GM19239 (cell line): ENCODE results near the gene CALCOCO1.
"Not testable (repeated sequence)": the region's sequence is repeated elsewhere in the genome, so short reads cannot be mapped to it uniquely, and the experiment has no call there.

Experiments
- DNase-seq: peaks from one replicate; pipeline ENCODE4 v3.0.0; 2011; ENCODE audit warnings: low spot score; ENCODE audit not compliant: insufficient read length
- FAIRE-seq: peaks from 2 replicates; lab custom pipeline; 2011; peaks lifted over from hg19 to GRCh38; lab: Jason Lieb, UNC

The CALCOCO1 gene

DNA sequence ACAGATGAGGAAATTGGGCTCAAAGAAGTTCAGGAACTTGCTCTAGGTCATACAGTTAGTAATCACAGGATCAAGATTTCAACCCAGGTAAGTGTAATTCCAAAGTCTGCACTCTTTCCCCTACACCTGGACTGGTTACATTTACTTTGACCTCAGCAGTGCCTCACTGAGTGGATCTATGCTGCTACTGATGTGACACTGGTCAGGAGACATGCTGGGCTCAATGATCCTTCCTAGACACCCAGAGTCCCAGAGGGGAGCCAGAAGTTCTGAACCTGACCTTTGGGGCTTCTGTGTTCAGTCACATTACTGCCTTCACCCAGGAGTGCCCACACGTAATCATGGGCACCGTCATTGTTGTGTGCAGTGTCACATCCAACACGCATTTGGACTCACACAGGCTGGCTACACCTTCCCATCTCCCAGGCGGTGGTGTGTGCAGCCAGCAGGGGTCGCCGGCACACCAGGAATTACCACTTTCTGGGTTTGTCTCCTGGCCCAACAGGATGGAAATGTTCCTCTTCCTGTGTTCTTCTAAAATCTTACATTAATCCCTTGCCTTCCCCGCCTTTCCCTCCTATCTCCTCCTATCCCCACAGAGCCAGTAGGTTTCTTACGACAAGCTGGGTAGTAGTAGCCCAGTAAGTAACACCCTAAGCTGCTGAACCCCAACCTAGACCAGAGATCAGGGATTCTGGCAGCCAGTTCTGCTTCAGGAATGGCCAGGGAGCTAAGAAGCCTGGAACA lies 25.6 kb downstream of the CALCOCO1 start:
- DNase-seq (peak; percentile 57), FAIRE-seq (peak; percentile 74)

DNA sequence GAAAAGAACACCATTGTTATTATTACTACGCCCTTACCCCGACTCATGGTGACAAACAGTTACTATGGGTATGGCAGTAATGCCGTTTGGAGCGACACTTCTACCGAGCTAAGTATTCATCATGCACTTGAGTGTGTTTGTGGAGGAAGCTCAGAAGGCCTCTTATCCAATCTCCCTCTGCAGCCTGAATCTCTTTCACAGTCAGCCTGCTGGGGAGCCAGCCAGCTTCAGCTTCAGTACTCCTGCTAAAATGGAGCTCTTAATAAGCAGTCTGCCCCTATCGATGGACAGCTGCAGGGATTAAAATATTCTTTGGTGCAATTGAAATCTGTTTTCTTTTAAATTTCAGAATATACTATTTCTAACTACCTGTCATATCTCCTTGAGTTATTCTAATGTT lies 26.7 kb downstream of the CALCOCO1 start:
- no peak for FAIRE-seq

DNA sequence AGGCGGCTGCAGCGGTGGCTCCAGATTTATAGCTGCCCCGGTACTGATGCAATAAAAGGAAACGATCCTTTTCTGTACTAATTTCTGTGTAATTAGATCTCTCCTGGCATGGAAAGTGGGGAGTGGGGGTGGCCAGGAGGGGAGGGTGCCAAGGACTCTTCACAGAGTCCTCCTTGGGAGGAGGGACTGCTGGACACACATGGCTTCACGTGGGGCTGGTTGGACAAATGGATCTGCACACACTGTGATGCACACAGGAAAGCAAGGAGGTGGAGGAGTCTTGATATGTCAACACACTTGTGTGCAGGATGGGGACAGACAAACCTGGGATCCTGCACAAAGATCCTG lies 27.6 kb downstream of the CALCOCO1 start:
- DNase-seq (no peak), FAIRE-seq (no peak)

More for the DNA sequence above, 26.7 kb downstream of the CALCOCO1 start:
- DNase-seq = no peak

DNA sequence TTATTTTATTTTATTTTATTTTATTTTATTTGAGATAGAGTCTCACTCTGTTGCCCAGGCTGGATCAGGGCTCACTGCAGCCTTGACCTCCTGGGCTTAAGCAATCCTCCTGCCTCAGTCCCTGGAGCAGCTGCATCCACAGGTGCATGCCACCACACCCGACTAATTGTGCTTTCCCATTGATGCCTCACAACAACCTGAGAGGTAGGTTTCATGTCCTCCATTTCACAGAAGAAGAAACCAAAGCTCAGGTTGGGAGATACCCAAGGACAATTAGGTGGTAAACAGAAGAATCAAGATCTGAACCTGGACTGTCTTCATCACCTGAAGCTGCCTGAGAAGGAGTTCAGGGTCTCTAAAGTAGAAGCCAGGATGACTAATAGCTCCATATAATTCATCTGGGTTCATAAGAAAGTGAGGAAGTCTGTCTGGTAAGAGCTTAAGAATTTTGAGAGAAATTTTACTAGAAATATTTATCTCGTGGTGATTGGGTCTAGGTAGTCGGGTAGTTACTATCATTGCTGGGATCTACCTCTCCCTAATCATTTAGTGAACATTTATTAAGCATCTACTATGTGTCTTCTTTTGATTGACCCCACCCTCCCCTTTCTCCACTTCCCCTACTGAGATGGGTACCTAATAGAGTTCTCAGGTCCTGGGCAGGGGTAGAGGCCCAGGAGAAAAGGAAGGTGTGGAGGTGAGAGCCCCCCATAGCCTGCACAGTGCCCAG lies 28.1 kb downstream of the CALCOCO1 start:
- no peak for FAIRE-seq

DNA sequence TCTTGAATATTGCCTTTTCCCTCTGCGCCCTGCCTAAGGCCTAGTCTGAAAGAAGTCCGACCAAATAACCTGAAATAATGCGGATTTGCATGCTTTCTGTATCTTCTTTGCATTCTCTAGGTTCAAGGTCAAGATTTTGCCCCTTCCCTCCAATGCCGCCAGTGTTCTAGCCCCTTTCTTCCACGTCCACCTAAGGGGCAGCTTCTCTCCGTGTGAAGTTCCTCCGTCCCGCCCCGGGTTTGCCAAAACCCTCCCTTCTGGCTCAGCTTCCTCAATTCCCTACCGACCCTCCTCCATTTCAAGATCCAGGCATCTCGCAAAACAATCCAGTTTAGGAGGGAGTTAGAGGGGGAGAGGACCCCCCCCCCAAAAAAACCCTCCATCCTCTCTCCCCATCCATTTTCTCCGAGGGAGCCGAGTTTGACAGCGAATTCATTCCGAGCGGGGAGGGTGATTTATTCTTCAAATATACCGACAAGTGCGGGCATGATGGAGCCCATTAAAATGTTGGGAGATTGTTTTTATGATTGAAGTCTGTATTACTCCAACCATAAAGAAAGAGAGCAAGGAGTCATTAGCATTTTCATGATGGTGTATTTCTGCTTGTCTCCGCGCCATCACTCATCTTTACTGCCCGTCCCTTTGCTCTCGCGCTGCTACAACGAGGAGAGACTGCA lies 30.5 kb downstream of the CALCOCO1 start:
- no peak for FAIRE-seq

More for the DNA sequence above, 28.1 kb downstream of the CALCOCO1 start:
- no peak for DNase-seq

DNA sequence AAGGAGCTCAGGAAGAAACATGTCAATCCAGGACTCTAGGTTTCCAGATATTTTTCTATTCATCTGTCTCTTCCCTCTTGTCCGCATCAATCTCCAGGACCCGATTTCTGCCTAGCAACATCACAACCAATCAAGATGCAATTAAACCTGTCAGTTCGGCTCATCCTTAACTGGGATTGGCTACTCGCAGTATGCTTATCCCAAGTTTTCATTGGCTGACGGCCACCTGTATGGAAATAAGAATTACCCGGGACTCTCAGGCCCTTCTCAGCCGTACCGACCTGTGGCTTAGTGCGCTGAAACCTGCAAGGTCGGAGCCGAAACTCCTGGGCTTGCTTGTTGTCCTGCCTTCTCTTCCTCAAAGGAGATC lies 31.0 kb downstream of the CALCOCO1 start:
- FAIRE-seq (peak; percentile 87), DNase-seq (no peak)

More for the DNA sequence above, 30.5 kb downstream of the CALCOCO1 start:
- DNase-seq = no peak

DNA sequence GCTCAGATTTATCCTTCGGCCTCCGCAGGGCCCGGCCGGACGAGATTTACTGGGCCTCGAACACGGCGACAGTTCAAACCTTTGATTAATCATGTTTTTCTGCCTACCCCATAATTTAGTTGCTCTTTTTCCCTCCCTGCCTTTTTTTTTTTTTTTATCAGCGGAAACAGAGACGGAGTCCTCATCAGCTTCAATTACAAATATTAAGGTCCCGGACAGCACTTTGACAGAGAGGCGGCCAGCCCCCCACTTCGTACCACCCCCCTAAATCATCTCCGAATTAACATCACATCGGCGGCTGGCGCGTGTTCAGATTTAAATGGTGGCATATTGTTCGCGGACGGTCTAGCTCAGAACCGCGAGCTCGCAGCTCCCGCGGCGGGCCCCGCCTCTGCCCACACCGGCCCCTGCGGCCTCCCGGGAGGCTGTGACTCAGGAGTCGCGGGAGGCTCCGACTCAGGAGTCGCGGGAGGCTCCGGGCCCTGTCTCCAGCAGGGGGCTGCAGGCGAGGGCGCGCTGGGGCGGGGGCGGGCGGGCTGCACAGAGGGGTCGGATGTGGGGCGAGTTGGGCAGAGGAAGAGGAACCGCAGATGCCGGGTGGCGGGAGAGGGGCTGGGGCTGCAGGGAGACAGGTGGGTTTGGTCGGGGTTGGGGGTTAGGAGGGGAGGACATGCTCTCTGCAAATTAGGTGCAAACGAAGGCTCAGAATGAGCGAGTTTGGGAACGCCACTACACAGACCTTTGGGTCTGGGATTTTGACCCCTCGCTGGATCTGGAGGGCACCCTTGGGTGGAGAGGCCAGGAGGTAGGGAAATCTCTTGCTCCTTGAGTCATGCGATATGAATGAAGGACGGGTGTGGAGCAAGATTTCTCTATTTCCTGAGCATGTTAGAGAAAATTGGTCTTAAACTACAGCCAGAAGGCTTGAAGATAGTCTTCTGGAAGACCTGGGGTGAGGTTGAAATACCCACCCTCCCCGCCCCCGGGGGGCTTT lies 31.8 kb downstream of the CALCOCO1 start:
- DNase-seq = no peak
- no peak for FAIRE-seq

DNA sequence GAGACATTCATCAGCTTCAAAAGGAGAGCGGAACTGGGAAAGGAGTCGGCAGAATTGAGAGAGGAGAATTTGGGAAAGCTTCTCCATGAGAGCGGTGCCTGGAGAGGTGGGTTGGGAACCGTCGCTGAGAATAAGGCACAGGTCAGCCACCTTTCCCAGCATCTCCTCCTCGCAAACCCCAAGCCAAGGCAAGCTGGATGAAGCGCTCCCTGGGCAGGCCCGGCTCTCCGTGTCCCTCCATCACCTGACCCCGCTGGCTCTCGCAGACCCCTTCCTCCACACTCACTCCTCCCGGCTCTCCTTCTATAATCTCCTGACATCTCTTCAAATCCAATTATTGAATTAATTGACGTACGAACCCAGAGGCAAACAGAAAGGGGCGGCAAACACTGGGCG lies 32.5 kb downstream of the CALCOCO1 start:
- no peak for DNase-seq
- FAIRE-seq = no peak

DNA sequence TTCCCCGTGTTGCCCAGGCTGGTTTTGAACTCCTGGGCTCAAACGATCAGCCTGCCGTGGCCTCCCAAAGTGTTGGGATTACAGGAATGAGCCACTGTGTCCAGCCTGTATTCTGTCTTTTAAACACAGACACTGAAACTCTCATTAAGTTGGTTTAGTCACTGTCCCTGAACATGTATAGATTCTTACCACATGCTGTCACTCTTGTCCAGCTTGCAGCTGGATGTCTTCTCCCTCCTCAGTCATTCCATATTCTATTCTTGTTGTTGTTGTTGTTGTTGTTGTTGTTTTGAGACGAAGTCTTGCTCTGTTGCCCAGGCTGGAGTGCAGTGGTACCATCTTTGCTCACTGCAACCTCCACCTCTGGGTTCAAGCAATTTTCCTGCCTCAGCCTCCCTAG lies 39.1 kb downstream of the CALCOCO1 start:
- DNase-seq (no peak), FAIRE-seq (no peak)

DNA sequence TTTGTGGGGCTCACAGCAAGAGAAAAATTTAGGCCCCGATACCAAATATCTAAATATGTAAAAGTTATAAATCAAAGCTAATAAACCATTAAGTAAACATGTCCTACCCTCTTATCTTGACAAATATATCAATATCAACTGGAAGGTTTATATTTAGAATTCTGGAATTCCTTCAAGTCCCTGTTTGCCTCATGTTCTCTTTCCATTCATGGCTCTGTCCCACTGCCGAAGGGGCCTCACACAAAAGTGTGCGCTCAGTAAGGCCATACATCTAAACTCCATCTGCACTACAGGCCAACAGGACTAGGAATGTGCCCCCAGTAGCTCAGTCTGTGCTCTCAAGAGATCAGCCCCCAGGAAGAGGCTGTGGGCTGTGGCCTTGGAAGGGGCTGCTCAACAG lies 40.8 kb downstream of the CALCOCO1 start:
- DNase-seq (no peak), FAIRE-seq (no peak)

DNA sequence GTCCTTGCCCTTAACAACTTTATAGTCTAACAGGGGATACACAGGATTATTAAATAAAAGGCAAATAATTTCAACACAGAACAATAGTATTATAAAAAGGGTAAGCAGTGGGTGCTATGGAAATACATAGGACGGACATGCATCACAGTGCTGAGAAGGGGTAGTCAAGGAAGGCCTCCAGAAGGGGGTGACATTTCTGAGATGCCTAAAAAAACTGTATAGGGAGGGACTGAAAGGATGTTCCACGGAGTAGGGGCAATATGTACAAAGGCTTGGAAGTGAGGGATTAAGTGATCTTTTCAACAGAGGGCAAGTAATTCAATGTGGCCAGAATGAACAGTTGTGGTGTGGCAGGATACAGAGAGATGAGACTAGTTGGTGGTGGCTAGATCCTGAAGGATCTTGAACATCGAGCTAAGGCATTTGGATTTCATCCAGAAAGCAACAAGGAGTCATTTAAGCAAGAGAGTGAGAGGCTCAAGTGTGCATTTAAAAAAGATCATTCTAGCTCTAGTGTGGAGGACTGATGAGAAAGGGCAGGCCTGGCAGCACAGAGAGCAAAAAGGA lies 42.5 kb downstream of the CALCOCO1 start:
- no peak for FAIRE-seq

DNA sequence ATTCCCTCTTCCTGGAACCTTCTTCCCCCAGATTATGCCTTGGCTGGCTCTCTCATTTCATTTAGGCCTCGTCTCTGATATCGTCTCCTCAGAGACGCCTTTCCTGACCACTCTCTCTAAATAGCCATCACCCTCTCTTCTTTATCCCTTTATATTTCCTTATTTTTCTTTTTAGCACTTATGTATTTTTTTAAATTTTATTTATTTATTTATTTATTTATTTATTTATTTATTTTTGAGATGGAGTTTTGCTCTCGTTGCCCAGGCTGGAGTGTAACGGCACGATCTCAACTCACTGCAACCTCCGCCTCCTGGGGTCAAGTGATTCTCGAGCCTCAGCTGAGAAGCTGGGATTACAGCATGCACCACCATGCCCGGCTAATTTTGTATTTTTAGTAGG lies 43.3 kb downstream of the CALCOCO1 start:
- DNase-seq (no peak), FAIRE-seq (no peak)

More for the DNA sequence above, 42.5 kb downstream of the CALCOCO1 start:
- DNase-seq = no peak

DNA sequence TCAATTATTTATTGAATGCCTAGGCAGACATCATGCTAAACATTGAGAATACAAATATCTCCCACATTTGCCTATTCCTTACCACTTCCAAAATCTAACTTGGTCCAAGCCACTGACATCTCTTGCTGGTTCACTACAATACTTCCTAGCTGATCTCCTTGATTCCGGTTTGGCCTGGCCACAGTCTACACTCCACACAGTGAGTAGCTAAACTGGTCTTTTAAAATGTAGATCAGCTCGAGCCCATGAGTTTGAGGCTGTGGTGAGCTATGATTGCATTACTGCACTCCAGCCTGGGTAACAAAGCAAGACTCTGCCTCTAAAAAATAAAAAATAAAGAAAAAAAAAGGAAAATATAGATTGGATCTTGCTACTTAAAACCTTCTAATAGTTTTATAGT lies 43.8 kb downstream of the CALCOCO1 start:
- DNase-seq = no peak
- no peak for FAIRE-seq

DNA sequence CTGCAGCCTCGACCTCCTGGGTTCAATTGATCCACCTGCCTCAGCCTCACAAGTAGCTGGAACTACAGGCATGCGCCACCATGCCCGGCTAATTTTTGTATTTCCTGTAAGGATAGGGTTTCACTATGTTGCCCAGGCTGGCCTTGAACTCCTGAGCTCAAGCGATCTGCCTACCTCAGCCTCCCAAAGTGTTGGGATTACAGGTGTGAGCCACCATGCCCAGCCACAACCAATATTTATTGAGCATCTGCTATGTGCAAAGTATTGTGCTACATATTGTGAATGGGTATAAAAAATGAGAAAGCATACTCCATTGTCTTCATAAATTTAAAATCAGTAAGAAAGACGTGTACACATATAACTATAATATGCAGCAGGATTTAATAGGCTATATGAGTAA lies 47.2 kb downstream of the CALCOCO1 start:
- not testable (repeated sequence) for FAIRE-seq, DNase-seq

DNA sequence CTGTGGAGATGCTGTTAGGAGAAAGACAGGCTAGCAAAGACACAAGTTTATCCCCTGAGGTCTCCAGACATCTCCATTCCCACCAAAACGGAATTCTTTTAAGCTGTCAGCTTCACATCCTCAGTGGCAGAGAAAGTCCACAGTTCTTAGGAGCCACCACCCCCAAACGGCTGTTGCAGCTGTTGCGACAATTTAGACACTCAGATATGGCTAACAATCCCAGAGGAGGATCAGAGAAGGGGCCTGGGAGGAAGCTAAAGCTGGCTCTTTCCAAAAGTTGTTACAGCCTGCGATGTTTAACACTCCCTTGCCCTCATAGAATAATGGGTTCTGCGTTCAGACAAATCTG lies 49.5 kb downstream of the CALCOCO1 start:
- FAIRE-seq = no peak
- DNase-seq = no peak

DNA sequence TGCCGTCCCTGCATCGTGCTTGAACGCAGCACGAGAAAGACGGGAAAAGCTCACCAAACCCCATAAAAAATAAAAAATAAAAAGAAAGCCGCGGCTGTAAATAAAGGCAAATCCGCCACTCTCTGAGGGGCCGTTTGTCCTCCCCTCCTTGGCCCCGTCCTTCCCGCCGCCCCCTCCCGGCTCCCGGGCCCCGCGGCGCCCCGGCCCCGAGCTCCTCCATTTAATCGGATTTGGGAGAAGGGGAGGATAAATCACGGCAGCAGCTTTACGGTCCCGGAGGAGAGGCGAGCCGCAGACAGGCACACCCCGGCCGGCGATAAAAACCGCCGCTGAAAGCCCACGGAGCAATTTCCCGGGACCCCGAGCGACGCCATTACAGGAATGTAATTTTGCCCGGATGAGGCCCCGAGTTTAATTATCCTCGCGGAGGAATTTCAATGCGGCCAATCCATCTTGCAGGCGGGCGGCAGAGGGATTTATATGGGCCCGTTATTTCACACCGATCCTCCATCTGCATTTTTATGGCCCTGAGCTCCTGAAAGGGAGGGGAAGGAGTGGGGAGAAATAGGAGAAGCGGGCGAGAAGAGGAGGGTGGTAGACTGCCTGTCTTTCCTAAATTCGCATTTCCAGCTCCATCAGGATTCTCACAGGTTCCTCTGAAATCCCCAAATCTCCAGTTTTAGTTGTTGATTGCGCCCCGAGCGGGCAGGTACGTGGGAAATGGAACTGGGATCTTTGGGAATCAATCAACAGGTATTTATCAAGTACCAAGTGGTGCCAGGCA lies 50.0 kb downstream of the CALCOCO1 start:
- DNase-seq = no peak
- no peak for FAIRE-seq

DNA sequence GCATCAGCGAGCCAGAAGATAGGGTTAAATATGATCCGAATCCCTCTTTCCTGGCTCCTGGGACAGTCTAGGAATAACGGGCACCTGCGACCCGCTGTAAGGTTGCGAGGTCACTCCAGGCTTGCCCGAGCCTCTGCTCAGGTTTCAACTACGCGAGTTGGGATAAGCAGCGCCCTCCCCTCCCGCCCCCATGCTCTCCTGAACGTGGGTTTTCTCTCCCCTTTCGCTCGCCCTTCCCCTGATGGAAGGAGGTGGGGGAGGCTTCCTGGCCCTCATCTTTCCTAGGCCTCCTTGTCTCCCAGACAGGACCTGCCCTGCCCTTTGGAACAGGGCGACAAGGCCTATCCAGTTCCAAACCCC lies 50.6 kb downstream of the CALCOCO1 start:
- no peak for DNase-seq

DNA sequence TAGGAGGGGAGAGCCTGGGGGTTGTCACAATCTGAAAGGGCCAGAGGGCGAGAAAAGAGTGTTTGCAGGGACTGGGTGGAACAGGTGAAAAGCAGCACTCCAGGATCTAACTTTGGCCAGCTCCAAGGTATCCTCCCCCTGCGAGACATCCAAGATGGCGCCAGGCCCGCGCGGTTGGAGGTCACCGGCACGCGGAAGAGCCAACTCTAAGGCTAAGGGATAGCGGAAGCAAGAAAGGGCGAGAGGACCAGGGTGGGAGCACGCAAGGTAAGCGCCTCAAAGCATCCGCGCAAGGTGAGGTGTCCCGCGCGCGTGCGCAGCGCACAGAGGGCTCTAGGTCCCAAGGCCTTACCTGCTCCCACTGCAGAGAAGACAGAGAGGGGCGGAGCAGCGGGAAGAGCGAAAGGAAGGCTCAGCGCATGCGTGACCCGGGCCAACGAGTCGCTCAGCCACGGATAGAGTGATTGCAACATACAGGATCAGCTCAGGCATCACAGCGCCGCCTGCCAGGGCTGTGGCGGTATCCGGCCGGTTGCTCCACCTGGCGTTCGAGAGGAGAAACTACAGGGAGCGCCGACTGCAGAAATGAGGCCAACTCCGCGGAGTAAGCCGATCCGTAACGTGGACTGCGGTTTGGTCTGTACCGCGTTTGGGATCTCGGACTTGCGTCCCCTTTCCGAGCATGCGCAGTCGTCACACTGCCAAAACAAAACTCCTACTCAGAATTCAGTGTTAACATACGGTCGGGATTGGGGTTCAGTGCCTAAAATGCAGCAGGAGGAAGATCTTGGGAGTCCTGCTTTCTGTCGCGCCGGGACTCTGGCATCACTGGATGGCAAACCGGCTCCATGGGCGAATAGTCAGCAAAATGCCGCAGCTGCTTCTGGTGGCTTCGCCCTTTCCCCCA lies 51.3 kb downstream of the CALCOCO1 start, which contains the start of gene ATP5MC2:
TSS of gene ATP5MC2 (minus strand) at position 383 of the 907 bp plus-strand sequence. CDS start 3,469 bp downstream, outside the sequence.
- FAIRE-seq (peak; percentile 98), DNase-seq (peak; percentile 90)

More for the DNA sequence above, 50.6 kb downstream of the CALCOCO1 start:
- FAIRE-seq = no peak
